ENCODE data around the gene SMIM35. TPM values are rescaled to one million over a fixed set of nuclear protein-coding genes. Genes with fewer than 3 reads are reported as not detected.

Gene SMIM35
- total and polyA plus RNA-seq, 9 donors, result 0.08 TPM; not detected in 8

DNA sequence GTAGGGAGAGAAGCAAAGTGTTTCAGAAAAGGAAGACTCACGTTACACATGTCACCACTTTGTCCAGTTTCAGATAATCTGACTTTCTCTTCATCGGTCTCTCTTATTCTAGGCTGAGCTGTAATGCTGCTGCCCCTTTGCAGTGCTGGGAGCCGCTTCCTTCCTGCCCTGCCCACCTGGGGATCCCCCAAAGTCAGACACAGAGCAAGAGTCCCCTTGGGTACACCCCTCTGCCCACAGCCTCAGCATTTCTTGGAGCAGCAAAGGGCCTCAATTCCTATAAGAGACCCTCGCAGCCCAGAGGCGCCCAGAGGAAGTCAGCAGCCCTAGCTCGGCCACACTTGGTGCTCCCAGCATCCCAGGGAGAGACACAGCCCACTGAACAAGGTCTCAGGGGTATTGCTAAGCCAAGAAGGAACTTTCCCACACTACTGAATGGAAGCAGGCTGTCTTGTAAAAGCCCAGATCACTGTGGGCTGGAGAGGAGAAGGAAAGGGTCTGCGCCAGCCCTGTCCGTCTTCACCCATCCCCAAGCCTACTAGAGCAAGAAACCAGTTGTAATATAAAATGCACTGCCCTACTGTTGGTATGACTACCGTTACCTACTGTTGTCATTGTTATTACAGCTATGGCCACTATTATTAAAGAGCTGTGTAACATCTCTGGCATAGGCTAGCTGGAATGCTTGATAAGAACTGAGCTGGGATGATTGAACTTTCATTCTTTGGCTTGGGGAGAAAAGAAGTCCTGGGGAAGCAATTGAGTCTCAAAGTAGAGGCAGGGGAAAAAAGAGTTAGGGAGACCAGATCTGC lies 31.2 kb upstream of the SMIM35 start:
- Histone ChIP-seq H3K27me3 (no peaks in the 10 kb centered on the region), H3K9me3 (no peaks in the 10 kb centered on the region), H3K4me3 (no peak overlapping the region), H3K36me3 (no peaks in the 10 kb centered on the region), H3K27ac (no peak overlapping the region), H3K4me1 (ENCODE audit: insufficient read depth) (no peaks in the 10 kb centered on the region)
- TF ChIP-seq EP300 (IDR thresholded peaks at IDR 0.05) (no peak), POLR2A (IDR thresholded peaks at IDR 0.05) (no peak)
- TF ChIP-seq, protein P1, sequence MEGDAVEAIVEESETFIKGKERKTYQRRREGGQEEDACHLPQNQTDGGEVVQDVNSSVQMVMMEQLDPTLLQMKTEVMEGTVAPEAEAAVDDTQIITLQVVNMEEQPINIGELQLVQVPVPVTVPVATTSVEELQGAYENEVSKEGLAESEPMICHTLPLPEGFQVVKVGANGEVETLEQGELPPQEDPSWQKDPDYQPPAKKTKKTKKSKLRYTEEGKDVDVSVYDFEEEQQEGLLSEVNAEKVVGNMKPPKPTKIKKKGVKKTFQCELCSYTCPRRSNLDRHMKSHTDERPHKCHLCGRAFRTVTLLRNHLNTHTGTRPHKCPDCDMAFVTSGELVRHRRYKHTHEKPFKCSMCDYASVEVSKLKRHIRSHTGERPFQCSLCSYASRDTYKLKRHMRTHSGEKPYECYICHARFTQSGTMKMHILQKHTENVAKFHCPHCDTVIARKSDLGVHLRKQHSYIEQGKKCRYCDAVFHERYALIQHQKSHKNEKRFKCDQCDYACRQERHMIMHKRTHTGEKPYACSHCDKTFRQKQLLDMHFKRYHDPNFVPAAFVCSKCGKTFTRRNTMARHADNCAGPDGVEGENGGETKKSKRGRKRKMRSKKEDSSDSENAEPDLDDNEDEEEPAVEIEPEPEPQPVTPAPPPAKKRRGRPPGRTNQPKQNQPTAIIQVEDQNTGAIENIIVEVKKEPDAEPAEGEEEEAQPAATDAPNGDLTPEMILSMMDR (IDR thresholded peaks at IDR 0.05), result no peak
- WGBS, 3 donors, result 63 to 76% (median 72%) methylated on average over 9 of the region's 9 CpGs
- no peak for DNase-seq
- intact Hi-C loops (cut with DNase I), result no loop called here

DNA sequence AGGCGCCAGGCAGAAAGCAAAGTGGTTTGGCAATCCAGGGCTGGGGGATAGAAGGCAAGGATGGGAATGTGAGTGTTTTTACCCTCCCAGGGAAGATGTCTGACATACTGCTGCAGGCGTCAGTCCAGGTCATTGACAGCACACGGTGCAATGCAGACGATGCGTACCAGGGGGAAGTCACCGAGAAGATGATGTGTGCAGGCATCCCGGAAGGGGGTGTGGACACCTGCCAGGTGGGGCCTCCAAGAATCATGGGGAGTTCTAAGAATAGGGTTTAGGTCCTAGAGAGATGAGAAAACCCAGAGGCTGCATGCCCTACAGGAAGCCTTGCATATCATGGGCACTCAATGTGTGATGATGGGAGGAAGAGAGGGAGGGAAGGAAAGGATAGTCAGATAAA lies 28.3 kb upstream of the SMIM35 start:
- Histone ChIP-seq H3K9me3 (no peaks in the 10 kb centered on the region), H3K4me1 (ENCODE audit: insufficient read depth) (no peaks in the 10 kb centered on the region), H3K36me3 (no peaks in the 10 kb centered on the region), H3K27ac (no peak overlapping the region), H3K27me3 (no peaks in the 10 kb centered on the region), H3K4me3 (no peak overlapping the region)
- intact Hi-C loops (cut with DNase I), result no loop called here
- 89 to 91% (median 90%) methylated on average over 7 of the region's 7 CpGs for WGBS, 3 donors
- TF ChIP-seq POLR2A (IDR thresholded peaks at IDR 0.05) (no peak), EP300 (IDR thresholded peaks at IDR 0.05) (no peak)
- TF ChIP-seq, protein P1 (IDR thresholded peaks at IDR 0.05), result no peak
- no peak for DNase-seq

DNA sequence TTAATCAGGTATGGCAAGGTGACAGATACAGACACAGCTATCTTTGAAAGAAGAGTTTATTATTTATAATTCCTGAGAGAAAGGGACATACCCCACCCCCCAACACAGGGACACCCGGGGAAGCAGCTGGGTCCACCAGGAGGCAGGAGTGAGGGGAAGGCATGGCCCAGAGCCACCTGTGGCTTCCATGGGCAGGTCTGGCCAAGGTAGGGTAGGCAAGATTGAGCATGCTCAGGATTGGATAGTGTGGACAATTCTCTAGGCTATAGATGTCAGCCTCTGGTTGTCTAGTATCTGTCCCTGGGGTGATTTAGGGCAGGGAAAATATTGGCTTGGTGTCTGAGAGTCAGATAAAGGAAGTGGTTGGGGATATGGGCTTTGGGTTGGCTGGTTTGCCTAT lies 27.5 kb upstream of the SMIM35 start:
- TF ChIP-seq POLR2A (IDR thresholded peaks at IDR 0.05) (no peak), EP300 (IDR thresholded peaks at IDR 0.05) (no peak)
- TF ChIP-seq, protein P1 (IDR thresholded peaks at IDR 0.05), result no peak
- Histone ChIP-seq H3K4me3 (no peak overlapping the region), H3K9me3 (no peaks in the 10 kb centered on the region), H3K4me1 (ENCODE audit: insufficient read depth) (no peaks in the 10 kb centered on the region), H3K27ac (no peak overlapping the region), H3K27me3 (no peaks in the 10 kb centered on the region), H3K36me3 (no peaks in the 10 kb centered on the region)
- intact Hi-C loops (cut with DNase I), result no loop called here
- WGBS, 3 donors, result 67 to 86% (median 73%) methylated on average over 1 of the region's 1 CpG
- no peak for DNase-seq

DNA sequence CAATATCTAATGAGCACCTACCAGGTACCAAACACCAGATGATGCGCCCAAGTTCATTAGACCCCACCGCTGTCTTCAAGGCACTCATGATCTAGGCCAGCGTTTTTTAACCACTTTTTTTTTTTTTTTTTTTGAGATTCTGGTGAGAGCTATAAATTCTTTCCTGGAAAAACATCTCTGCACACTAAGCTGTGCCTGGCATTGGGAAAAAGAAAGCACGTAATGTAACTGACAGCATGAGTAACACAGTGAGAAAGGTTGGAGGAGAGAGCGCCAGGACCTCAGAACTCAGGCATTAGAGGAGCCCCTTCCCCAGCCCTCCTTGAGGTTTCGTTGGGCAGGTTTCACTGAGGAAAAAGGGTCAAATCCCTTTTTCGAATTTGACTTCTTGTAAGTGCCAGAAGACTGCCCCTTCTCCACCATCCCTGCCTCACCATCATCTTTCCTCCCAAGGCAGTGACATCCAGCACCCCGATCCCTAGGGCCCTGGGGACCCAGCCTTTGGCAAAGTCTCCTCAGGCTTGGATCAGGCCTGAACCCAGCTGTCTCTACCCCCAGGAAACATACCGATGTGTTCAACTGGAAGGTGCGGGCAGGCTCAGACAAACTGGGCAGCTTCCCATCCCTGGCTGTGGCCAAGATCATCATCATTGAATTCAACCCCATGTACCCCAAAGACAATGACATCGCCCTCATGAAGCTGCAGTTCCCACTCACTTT lies 26.1 kb upstream of the SMIM35 start:
- TF ChIP-seq EP300 (IDR thresholded peaks at IDR 0.05) (no peak), POLR2A (IDR thresholded peaks at IDR 0.05) (no peak)
- TF ChIP-seq, protein P1 (IDR thresholded peaks at IDR 0.05), result no peak
- WGBS, 3 donors, result 80 to 85% (median 81%) methylated on average over 11 of the region's 11 CpGs
- Histone ChIP-seq H3K27me3 (no peaks in the 10 kb centered on the region), H3K4me3 (no peak overlapping the region), H3K36me3 (no peaks in the 10 kb centered on the region), H3K4me1 (ENCODE audit: insufficient read depth) (no peaks in the 10 kb centered on the region), H3K27ac (no peak overlapping the region), H3K9me3 (no peaks in the 10 kb centered on the region)
- no peak for DNase-seq
- intact Hi-C loops (cut with DNase I), result no loop called here
